Small intestine (tissue), 7 donors: ENCODE data around the gene TMOD2. TPM values are rescaled to one million over a fixed set of nuclear protein-coding genes. Genes with fewer than 3 reads are reported as not detected.

ENCODE experiments used
- DNase-seq, 2 donors: peaks; one replicate each; pipeline versions ENCODE4 v3.0.0 to v3.0.0-alpha.2; 2013
- FAIRE-seq: peaks from 2 replicates; lab custom pipeline; 2012; peaks lifted over from hg19 to GRCh38; lab: Jason Lieb, UNC
- H3K27ac ChIP-seq, 3 donors: one replicate each; pipeline ENCODE4 v1.5.1; 2013; ENCODE audit warnings: low read length in 2 of 3, mild to moderate bottlenecking in 2 of 3, control low read depth in 1 of 3, inconsistent platforms in 1 of 3, low read depth in 1 of 3, moderate library complexity in 1 of 3
- H3K27me3 ChIP-seq, 3 donors: one replicate each; pipeline ENCODE4 v1.6.1; 2013; ENCODE audit warnings: low read length in 3 of 3, inconsistent platforms in 1 of 3; ENCODE audit not compliant: control insufficient read depth in 3 of 3, insufficient read depth in 3 of 3
- H3K36me3 ChIP-seq, 3 donors: one replicate each; pipeline ENCODE4 v1.6.1; 2013; ENCODE audit warnings: low read length in 3 of 3, inconsistent platforms in 1 of 3, low read depth in 1 of 3, mild to moderate bottlenecking in 1 of 3, moderate library complexity in 1 of 3; ENCODE audit not compliant: control insufficient read depth in 3 of 3, insufficient read depth in 2 of 3
- H3K4me1 ChIP-seq, 3 donors: one replicate each; pipeline ENCODE4 v1.6.1; 2013; ENCODE audit warnings: low read length in 2 of 3, inconsistent platforms in 1 of 3, low read depth in 1 of 3, mild to moderate bottlenecking in 1 of 3, moderate library complexity in 1 of 3; ENCODE audit not compliant: control insufficient read depth in 3 of 3, insufficient read depth in 2 of 3
- H3K4me3 ChIP-seq, 3 donors: one replicate each; pipeline ENCODE4 v1.5.1; 2013; ENCODE audit warnings: low read length in 3 of 3, control low read depth in 1 of 3, inconsistent platforms in 1 of 3, low read depth in 1 of 3, mild to moderate bottlenecking in 1 of 3, moderate library complexity in 1 of 3
- H3K9me3 ChIP-seq, 2 donors: one replicate each; pipeline ENCODE4 v1.6.1; 2013; ENCODE audit warnings: low read depth in 1 of 2, low read length in 1 of 2; ENCODE audit not compliant: control insufficient read depth in 2 of 2, insufficient read depth in 1 of 2
- WGBS, 3 donors: extraction: QIAGEN DNeasy Blood & Tissue Kit; methylation state at CpG; one replicate each; pipeline ENCODE4 v1.1.7; 2013; 5-methylcytosine and 5-hydroxymethylcytosine counted together
- polyA plus RNA-seq, 4 donors: library from polyadenylated mRNA; stranded (reverse) in 3 of 4; unstranded in 1 of 4; fragments of 200-250 nt in 3 of 4; fragments of 120-200 nt in 1 of 4; gene quantifications; one replicate each; pipeline versions ENCODE4 v1.2.1 to v1.2.3, GENCODE V29; 2013
- donor health status: healthy with polysubstance abuse.
- donor health status: control.
- donor health status: control.
- donor health status: Bipolar disorder and iron deficiency.
- donor health status: healthy.

TMOD2 gene
- polyA plus RNA-seq, 4 donors = 0.45 to 4.5 (median 1.9) TPM

- 90 to 93% (median 92%) methylated on average over 1 of the region's 1 CpG for WGBS, 3 donors
- DNase-seq (no peak), FAIRE-seq (no peak)
- no peak overlapping the region for H3K4me3 ChIP-seq
- H3K4me1 ChIP-seq = peaks cover 5 to 31% (median 6%) of the 10 kb centered on the region in 3 donors
- no peaks in the 10 kb centered on the region for H3K27me3 ChIP-seq
- no peaks in the 10 kb centered on the region for H3K36me3 ChIP-seq
- H3K27ac ChIP-seq = no peak overlapping the region
- no peaks in the 10 kb centered on the region for H3K9me3 ChIP-seq
These were observed 36.5 kb upstream of the TMOD2 start for GRCh38 chr15:51714911-51715310.

GRCh38 chr15:51718219-51718618 is 33.2 kb upstream of the TMOD2 start:
- Histone ChIP-seq H3K27me3 (no peaks in the 10 kb centered on the region), H3K36me3 (peaks cover 0 to 3% (median 0%) of the 10 kb centered on the region in 3 donors), H3K27ac (peak overlapping the region in 1 of 3 donors; percentile 54), H3K9me3 (peaks cover 0 to 6% of the 10 kb centered on the region in 2 donors), H3K4me3 (no peak overlapping the region), H3K4me1 (peaks cover 5 to 41% (median 8%) of the 10 kb centered on the region in 3 donors)
- DNase-seq (peak in 1 of 2 donors; percentile 39), FAIRE-seq (no peak)
- WGBS, 3 donors = 28 to 47% (median 45%) methylated on average over 4 of the region's 4 CpGs

- Histone ChIP-seq H3K36me3 (peaks cover 0 to 3% (median 0%) of the 10 kb centered on the region in 3 donors), H3K4me1 (peaks cover 5 to 41% (median 8%) of the 10 kb centered on the region in 3 donors), H3K27ac (peak overlapping the region in 1 of 3 donors; percentile 54), H3K4me3 (no peak overlapping the region), H3K27me3 (no peaks in the 10 kb centered on the region), H3K9me3 (peaks cover 0 to 6% of the 10 kb centered on the region in 2 donors)
- FAIRE-seq (no peak), DNase-seq (peak; percentile 49 to 64)
- WGBS, 3 donors = 15 to 43% (median 21%) methylated on average over 3 of the region's 3 CpGs
These were observed 32.7 kb upstream of the TMOD2 start for GRCh38 chr15:51718746-51719145.

GRCh38 chr15:51720201-51720995 is 31.0 kb upstream of the TMOD2 start:
- peaks cover 5 to 44% (median 8%) of the 10 kb centered on the region in 3 donors for H3K4me1 ChIP-seq
- H3K9me3 ChIP-seq = peaks cover 0 to 6% of the 10 kb centered on the region in 2 donors
- H3K36me3 ChIP-seq = peaks cover 0 to 3% (median 0%) of the 10 kb centered on the region in 3 donors
- peak; percentile 79 to 91 for DNase-seq
- 32 to 68% (median 49%) methylated on average over 8 of the region's 8 CpGs for WGBS, 3 donors
- H3K4me3 ChIP-seq = no peak overlapping the region
- H3K27ac ChIP-seq = peak overlapping the region in 1 of 3 donors; percentile 54
- FAIRE-seq = no peak
- H3K27me3 ChIP-seq = no peaks in the 10 kb centered on the region

GRCh38 chr15:51721199-51721960 is 30.0 kb upstream of the TMOD2 start:
- H3K36me3 ChIP-seq = peaks cover 0 to 3% (median 0%) of the 10 kb centered on the region in 3 donors
- H3K27me3 ChIP-seq = no peaks in the 10 kb centered on the region
- peaks cover 5 to 39% (median 8%) of the 10 kb centered on the region in 3 donors for H3K4me1 ChIP-seq
- DNase-seq (peak in 1 of 2 donors; percentile 32), FAIRE-seq (no peak)
- H3K27ac ChIP-seq = peak overlapping the region in 2 of 3 donors; percentile 4 to 54
- 49 to 64% (median 59%) methylated on average over 5 of the region's 5 CpGs for WGBS, 3 donors
- H3K4me3 ChIP-seq = no peak overlapping the region
- H3K9me3 ChIP-seq = peaks cover 0 to 6% of the 10 kb centered on the region in 2 donors

GRCh38 chr15:51724199-51724598 is 27.2 kb upstream of the TMOD2 start:
- FAIRE-seq (no peak), DNase-seq (no peak)
- no peak overlapping the region for H3K27ac ChIP-seq
- peaks cover 0 to 3% (median 0%) of the 10 kb centered on the region in 3 donors for H3K36me3 ChIP-seq
- H3K27me3 ChIP-seq = no peaks in the 10 kb centered on the region
- 82 to 96% (median 96%) methylated on average over 2 of the region's 2 CpGs for WGBS, 3 donors
- peaks cover 0 to 6% of the 10 kb centered on the region in 2 donors for H3K9me3 ChIP-seq
- H3K4me1 ChIP-seq = peaks cover 5 to 30% (median 12%) of the 10 kb centered on the region in 3 donors
- H3K4me3 ChIP-seq = no peak overlapping the region

- Histone ChIP-seq H3K36me3 (peaks cover 0 to 3% (median 0%) of the 10 kb centered on the region in 3 donors), H3K9me3 (peaks cover 0 to 6% of the 10 kb centered on the region in 2 donors), H3K4me3 (no peak overlapping the region), H3K27me3 (no peaks in the 10 kb centered on the region), H3K4me1 (peaks cover 4 to 29% (median 11%) of the 10 kb centered on the region in 3 donors), H3K27ac (no peak overlapping the region)
- 19 to 32% (median 24%) methylated on average over 1 of the region's 1 CpG for WGBS, 3 donors
- DNase-seq = peak; percentile 8 to 31
- FAIRE-seq = no peak
These were observed 26.7 kb upstream of the TMOD2 start for GRCh38 chr15:51724673-51725072.
